ENCODE measurements around the gene CWC15.

CWC15 gene

DNA sequence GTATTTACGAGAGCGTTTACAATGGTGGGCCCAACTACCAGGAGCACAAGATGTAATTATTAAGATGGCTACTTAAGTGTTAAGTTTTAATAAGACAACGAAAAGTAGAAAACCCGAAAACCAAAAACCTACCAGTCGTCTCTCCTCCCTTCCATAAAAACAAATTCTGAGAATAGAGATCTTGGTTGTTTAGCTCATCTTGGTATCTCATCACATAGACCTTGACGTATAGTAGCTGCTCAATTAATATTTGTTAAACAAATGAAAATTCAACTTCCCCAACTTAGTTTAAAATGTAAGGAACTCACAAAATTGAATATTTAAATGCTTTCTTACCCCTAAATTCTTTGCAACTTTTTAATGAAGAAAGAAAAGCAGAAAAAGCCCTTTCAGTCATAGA is 822 bp upstream of the CWC15 start:
- TF ChIP-seq EZH2phosphoT487 (IDR thresholded peaks at IDR 0.05; ENCODE audit: low read depth): no peak
- TF ChIP-seq, protein P1, sequence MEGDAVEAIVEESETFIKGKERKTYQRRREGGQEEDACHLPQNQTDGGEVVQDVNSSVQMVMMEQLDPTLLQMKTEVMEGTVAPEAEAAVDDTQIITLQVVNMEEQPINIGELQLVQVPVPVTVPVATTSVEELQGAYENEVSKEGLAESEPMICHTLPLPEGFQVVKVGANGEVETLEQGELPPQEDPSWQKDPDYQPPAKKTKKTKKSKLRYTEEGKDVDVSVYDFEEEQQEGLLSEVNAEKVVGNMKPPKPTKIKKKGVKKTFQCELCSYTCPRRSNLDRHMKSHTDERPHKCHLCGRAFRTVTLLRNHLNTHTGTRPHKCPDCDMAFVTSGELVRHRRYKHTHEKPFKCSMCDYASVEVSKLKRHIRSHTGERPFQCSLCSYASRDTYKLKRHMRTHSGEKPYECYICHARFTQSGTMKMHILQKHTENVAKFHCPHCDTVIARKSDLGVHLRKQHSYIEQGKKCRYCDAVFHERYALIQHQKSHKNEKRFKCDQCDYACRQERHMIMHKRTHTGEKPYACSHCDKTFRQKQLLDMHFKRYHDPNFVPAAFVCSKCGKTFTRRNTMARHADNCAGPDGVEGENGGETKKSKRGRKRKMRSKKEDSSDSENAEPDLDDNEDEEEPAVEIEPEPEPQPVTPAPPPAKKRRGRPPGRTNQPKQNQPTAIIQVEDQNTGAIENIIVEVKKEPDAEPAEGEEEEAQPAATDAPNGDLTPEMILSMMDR (IDR thresholded peaks at IDR 0.05; ENCODE audit: low read depth, low read length): no peak
- H3K4me2 ChIP-seq (ENCODE audit: low read length): peak overlapping the region; percentile 61
- H3K4me1 ChIP-seq (ENCODE audit: low read length): peaks cover 8% of the 10 kb centered on the region
- no peaks in the 10 kb centered on the region for H3K9me3 ChIP-seq (ENCODE audit: insufficient read depth, low read length)
- no peak overlapping the region for H3K27ac ChIP-seq (ENCODE audit: low read length)
- no peaks in the 10 kb centered on the region for H4K20me1 ChIP-seq (ENCODE audit: insufficient read depth, low read length)
- peaks cover 17% of the 10 kb centered on the region for H3K79me2 ChIP-seq (ENCODE audit: low read length)
- peak overlapping the region; percentile 82 for H3K9ac ChIP-seq (ENCODE audit: low read length)
- H3K4me3 ChIP-seq (ENCODE audit: low read length): peak overlapping the region; percentile 92
- no peaks in the 10 kb centered on the region for H3K27me3 ChIP-seq (ENCODE audit: low read depth, low read length)
- peaks cover 11% of the 10 kb centered on the region for H3K36me3 ChIP-seq (replicated peaks; ENCODE audit: low read depth, low read length)
- H2AFZ ChIP-seq (ENCODE audit: low read depth, low read length): peak overlapping the region; percentile 70; the same call in 1 of the 2 replicates

DNA sequence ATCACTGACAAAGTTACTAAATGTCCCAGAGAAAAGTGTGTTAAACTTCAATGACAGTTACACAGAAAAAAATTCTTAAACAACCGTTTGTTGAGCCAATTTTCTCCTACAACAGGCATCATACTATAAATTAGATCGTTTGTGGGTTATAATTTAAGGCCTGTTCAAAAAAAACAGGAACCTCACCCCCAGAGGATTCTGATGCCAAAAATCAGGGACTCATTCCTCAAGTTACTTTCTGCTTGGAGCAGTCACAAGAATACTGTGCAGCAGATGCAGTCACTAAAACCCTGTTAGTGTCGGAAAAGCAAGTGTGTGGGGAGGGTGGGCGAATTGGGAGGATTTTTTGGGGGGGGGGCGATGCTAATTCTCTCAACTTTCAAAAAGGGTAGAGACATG is 657 bp downstream of the CWC15 start:
- no peak for TF ChIP-seq EZH2phosphoT487 (IDR thresholded peaks at IDR 0.05; ENCODE audit: low read depth)
- TF ChIP-seq, protein P1 (IDR thresholded peaks at IDR 0.05; ENCODE audit: low read depth, low read length): no peak
- Histone ChIP-seq H3K4me1 (ENCODE audit: low read length) (peaks cover 8% of the 10 kb centered on the region), H3K9ac (ENCODE audit: low read length) (peak overlapping the region; percentile 76), H3K4me2 (ENCODE audit: low read length) (peak overlapping the region; percentile 86), H3K27ac (ENCODE audit: low read length) (no peak overlapping the region), H3K4me3 (ENCODE audit: low read length) (peak overlapping the region; percentile 92), H3K9me3 (ENCODE audit: insufficient read depth, low read length) (no peaks in the 10 kb centered on the region), H2AFZ (ENCODE audit: low read depth, low read length) (no peak overlapping the region), H3K79me2 (ENCODE audit: low read length) (peaks cover 17% of the 10 kb centered on the region), H4K20me1 (ENCODE audit: insufficient read depth, low read length) (no peaks in the 10 kb centered on the region), H3K36me3 (replicated peaks; ENCODE audit: low read depth, low read length) (peaks cover 19% of the 10 kb centered on the region), H3K27me3 (ENCODE audit: low read depth, low read length) (no peaks in the 10 kb centered on the region)

DNA sequence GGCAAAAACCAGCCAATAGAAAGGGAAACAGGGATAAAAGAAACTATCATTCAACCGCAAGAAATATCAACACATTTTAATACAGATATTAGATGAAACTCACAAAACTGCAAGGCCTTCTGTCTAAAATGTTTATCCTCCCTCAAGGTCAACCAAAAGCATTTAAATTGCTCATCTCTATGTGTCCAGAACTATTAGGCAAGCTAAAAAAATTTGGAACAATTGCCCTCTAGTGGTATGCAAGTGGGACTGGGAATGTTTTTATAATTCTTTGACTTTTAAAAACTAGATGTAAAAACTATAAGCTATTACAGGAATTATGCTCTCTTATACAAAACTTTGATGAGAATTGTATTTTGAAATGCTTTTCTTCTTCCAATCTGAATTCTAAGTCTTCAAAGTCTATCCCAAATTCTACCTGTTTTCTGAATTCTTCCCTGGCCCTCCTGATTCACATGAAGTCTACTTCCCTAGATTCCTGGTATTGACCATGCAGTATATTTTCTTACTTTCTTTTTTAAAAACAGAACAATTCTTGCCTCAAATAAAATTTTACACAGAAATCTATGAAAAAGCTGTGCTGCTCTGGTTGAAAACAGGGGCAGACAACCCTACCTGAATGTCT is 4.9 kb downstream of the CWC15 start:
- no peaks in the 10 kb centered on the region for H3K9me3 ChIP-seq (ENCODE audit: insufficient read depth, low read length)
- H3K27ac ChIP-seq (ENCODE audit: low read length): no peak overlapping the region
- H3K4me3 ChIP-seq (ENCODE audit: low read length): no peak overlapping the region
- peaks cover 17% of the 10 kb centered on the region for H3K79me2 ChIP-seq (ENCODE audit: low read length)
- peaks cover 8% of the 10 kb centered on the region for H3K4me1 ChIP-seq (ENCODE audit: low read length)
- no peaks in the 10 kb centered on the region for H4K20me1 ChIP-seq (ENCODE audit: insufficient read depth, low read length)
- peaks cover 30% of the 10 kb centered on the region for H3K36me3 ChIP-seq (replicated peaks; ENCODE audit: low read depth, low read length)
- no peaks in the 10 kb centered on the region for H3K27me3 ChIP-seq (ENCODE audit: low read depth, low read length)
- H3K4me2 ChIP-seq (ENCODE audit: low read length): no peak overlapping the region
- no peak overlapping the region for H2AFZ ChIP-seq (ENCODE audit: low read depth, low read length)
- no peak overlapping the region for H3K9ac ChIP-seq (ENCODE audit: low read length)
- TF ChIP-seq, protein P1 (IDR thresholded peaks at IDR 0.05; ENCODE audit: low read depth, low read length): peak; percentile 39
- TF ChIP-seq EZH2phosphoT487 (IDR thresholded peaks at IDR 0.05; ENCODE audit: low read depth): no peak

DNA sequence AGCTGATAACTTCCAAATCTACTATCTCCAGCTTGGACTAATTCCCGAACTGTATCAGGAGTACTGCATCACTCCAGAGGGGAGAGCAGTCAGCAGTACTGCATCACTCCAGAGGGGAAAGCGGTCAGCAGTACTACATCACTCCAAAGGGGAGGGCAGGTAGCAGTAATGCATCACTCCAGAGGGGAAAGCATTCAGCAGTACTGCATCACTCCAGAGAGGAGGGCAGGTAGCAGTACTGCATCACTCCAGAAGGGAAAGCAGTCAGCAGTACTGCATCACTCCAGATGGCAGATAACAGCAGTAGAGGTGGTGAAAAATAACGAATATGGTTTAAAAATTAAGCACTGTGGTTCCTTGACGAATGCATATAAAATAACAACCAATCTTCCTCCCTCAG is 8.4 kb downstream of the CWC15 start:
- Histone ChIP-seq H3K4me2 (ENCODE audit: low read length) (no peak overlapping the region), H3K9me3 (ENCODE audit: insufficient read depth, low read length) (no peaks in the 10 kb centered on the region), H3K4me3 (ENCODE audit: low read length) (no peak overlapping the region), H2AFZ (ENCODE audit: low read depth, low read length) (no peak overlapping the region), H4K20me1 (ENCODE audit: insufficient read depth, low read length) (no peaks in the 10 kb centered on the region), H3K79me2 (ENCODE audit: low read length) (no peaks in the 10 kb centered on the region), H3K4me1 (ENCODE audit: low read length) (no peaks in the 10 kb centered on the region), H3K27me3 (ENCODE audit: low read depth, low read length) (no peaks in the 10 kb centered on the region), H3K36me3 (replicated peaks; ENCODE audit: low read depth, low read length) (peaks cover 27% of the 10 kb centered on the region), H3K27ac (ENCODE audit: low read length) (no peak overlapping the region), H3K9ac (ENCODE audit: low read length) (no peak overlapping the region)
- no peak for TF ChIP-seq EZH2phosphoT487 (IDR thresholded peaks at IDR 0.05; ENCODE audit: low read depth)
- TF ChIP-seq, protein P1 (IDR thresholded peaks at IDR 0.05; ENCODE audit: low read depth, low read length): no peak

Measured in OCI-LY3 (cell line).